NK-92 treated with Interleukin-12 subunit alpha and Interleukin-12 subunit beta, amount 100 ng/mL, for 24 hours (cell line): Measurements from ENCODE around the gene PRKAG2.

Experiments used
- DNase-seq: peaks from one replicate; lab custom pipeline; 2025; lab: John Stamatoyannopoulos, UW

PRKAG2 gene

DNA sequence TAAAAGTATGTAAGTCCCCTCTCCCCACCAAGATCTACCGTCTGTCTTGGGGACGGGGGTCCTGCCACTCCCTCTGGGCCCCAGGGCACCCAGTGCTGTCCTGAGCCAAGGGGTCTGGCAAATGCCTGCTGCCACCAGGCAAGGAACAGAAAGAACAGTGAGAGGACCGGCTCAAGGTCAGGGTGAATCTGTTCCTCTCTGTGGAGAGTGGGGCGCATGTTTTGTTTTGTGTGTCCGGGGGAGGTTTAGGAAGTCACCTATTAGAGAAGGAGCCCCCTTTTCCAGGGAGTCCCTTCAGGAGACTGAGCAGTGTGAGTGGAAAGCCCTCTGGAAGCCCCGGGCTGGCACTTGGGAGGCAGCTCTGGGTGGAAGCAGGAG, 198.7 kb downstream of the PRKAG2 start:
- no peak for DNase-seq

GRCh38 chr7:151677581-151678226, 199.2 kb downstream of the PRKAG2 start:
- DNase-seq: no peak

GRCh38 chr7:151676759-151677158, 200.2 kb downstream of the PRKAG2 start:
- no peak for DNase-seq

- no peak for DNase-seq
These were observed 201.6 kb downstream of the PRKAG2 start for GRCh38 chr7:151675196-151675920.

- no peak for DNase-seq
These were observed 202.6 kb downstream of the PRKAG2 start for GRCh38 chr7:151674161-151674920.

GRCh38 chr7:151673216-151673615, 203.7 kb downstream of the PRKAG2 start:
- no peak for DNase-seq

DNA sequence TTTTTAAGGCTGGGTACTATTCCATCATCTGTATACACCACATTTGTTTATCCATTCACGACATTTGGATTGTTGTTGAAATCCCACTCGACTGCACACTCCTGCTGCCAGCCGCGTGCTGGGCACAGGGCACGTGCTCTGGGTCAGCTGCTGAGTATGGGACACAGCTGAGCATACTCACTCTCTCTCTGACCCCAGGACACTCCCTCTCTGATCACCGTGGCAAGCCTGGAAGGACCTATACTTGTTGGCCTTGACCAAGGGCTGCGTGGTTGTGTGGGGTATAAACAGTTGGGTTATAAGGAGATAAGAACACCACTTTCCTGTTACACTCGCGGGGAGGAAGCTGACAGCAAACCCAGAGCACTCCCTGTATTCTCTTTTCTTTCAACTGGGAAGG, 204.2 kb downstream of the PRKAG2 start:
- DNase-seq: no peak

GRCh38 chr7:151671514-151671913, 205.4 kb downstream of the PRKAG2 start:
- DNase-seq: no peak

DNA sequence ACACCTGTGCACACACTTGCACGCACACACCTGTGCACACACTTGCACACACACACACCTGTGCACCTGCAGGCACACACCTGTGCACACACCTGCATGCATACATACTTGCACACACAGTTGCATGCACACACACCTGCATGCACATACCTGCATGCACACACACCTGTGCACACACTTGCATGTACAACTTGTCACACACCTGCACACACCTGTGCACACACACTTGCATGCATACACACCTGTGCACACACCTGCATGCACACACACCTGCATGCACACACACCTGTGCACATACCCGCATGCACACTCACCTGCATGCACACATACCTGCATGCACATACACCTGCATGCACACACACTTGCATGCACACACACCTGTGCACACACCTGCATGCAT, 207.2 kb downstream of the PRKAG2 start:
- DNase-seq: no peak

DNA sequence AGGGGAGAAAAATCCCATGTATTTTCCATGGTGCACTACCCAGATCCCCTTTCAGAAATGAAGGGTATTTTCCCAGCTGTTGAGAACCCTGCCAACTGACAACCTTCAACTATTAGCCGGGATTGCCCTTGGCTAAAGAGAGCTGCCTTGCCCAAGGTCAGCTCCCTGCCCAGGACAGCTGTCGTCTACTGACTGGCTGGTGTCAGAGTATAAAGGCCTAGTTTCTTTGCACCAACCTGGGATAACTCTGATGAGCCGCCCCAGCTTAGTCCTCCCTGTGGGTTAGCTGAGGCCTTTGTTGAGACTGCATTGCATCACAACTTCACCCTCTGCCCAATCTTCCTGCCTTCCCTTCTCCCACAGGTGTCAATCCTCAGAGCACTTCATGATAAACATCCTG, 210.0 kb downstream of the PRKAG2 start:
- DNase-seq: no peak

DNA sequence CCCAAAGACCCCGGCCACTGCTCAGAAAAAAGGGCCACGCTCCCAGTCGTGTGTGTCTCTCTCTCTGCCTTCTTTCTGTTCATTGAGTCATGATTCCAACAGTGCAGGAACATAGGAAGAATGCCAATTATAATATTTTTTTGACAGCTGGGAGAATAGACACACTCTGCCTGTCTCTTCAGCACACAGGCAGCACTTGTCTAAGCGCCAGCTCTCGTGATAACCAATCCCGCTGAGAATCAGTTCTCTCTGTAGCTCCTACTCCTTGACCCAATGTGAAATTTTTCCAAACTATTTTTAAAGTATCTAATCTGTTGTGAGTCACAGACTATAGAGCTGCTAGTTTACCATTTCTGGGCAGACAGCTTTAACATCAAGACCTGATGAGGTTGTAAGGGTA, 211.5 kb downstream of the PRKAG2 start:
- no peak for DNase-seq

- DNase-seq: no peak
These were observed 212.6 kb downstream of the PRKAG2 start for GRCh38 chr7:151664268-151664667.

DNA sequence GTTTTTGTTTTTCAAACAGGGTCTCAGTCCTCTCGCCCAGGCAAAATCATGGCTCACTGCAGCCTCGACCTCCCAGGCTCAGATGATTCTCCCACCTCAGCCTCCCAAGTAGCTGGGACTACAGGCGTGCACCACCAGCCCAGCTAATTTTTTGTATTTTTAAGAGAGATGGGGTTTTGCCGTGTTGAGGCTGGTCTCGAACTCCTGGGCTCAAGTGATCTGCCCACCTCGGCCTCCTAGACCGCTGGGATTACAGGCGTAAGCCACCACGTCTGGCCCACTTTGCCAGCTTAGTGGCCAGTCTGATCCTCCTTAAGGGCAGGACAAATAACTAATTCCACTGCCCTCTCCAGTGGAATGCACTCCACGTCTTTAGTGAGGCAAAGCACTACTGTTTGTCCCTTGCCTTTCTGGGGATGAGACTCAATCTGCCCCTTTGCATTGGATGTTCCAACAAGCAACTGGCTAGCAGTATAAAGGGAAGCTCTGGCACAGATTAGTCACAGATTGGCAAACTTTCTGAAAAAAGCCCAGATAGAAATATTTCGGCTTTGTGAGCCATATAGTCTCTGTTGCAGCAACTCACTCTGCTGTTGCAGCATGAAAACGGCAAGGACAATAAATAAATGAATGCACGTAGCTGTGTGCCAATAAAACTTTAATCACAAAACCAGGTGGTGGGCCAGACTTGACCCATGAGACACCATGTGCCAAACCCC, 213.4 kb downstream of the PRKAG2 start:
- DNase-seq: no peak

DNA sequence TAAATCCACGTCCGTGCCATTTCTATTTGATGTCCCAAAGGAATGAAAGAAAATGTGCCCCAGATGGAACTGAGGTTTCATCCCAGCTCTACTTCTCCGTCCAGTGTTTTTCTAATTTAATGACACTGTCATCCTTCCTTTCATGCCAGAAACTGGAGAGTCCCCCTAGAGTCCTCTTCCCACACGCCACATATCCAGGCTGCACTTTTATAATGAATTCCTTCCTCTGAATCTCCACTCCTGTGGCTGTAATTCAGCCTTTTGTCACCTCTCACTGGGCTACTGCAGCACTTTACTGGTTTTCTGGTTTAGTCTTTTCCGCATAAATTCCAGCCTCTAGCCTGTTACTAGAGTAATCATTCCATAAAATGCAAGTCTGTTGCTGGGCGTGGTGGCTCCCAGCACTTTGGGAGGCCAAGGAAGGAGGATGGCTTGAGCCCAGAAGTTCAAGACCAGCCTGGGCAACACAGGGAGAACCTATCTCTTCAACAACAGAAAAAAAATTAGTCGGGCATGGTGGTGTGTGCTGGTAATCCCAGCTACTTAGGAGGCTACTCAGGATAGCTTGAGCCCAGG, 214.6 kb downstream of the PRKAG2 start:
- DNase-seq: no peak

GRCh38 chr7:151661587-151661986, 215.3 kb downstream of the PRKAG2 start:
- DNase-seq: no peak

DNA sequence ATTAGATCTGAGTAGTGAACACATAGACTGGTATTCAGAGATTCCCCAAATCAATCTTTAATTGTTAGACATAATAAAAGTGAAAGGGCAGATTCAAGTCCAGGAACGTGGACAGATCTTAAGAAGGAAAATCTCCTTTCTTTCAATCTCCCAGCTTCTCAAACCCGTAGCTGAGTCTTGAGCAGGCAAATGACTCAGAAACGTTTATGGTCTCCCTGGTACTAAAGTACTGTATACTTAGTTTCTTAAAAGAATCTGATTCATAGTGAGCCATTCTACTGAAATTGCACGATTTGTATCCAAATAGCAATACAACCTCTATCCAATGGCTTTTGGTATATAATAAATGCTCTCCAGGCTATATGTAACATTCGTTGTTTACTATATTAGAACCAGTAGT, 216.8 kb downstream of the PRKAG2 start:
- DNase-seq: no peak

DNA sequence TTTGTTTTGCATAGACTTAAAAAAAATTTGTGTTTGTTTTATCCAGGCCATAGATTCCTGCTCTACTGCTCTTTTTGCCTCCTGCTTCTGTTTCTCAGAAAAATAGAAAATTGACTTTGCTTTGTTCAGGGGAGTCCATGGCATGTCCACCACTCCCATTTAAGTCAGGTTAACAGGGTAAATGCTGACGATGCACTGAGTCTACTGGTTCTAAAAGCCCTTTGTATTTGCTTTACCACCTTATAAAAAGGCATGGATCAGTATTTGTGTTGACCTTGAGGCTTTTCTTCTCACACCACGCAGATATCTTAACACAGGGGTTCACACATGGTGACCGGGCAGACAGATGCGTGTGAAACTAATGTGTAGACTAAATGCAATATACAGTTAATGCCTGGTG, 217.7 kb downstream of the PRKAG2 start:
- DNase-seq: no peak

DNA sequence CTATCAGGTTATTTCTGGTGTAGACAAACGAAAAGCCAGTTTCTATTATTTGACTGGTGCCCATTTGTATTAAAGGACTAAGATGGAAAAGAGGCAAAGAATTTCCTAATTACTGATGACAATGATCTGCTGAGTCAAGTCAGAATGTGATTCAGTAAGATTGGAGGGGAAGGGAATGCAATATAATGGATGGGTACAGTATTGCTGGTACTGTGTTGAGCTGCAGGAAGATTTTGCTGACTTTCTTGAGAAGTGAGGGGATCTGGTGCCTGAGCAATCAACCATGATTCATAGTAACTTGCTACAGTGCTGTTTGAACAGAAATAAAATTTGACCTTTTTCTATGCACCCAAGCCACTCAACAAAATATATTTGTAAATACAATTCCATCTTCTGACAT, 218.1 kb downstream of the PRKAG2 start:
- no peak for DNase-seq

DNA sequence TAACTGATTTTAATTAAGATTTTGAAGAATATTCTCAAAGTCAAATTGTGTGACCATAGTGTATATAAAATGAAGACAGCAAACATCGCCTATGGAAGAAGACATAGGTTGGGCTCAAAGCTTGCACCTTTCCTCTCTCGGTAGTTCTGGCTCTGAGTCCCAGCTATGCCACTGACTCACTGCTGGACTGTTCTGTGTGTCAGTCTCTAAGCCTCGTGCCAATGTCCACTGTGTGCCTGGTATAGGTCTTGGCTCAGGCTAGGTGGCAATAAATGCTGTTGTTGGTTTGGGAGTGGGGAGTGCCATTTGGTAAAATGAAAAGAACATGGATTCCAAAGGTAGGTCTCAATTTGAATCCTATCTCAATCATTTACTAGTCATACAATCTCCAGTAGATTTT, 219.7 kb downstream of the PRKAG2 start:
- no peak for DNase-seq

DNA sequence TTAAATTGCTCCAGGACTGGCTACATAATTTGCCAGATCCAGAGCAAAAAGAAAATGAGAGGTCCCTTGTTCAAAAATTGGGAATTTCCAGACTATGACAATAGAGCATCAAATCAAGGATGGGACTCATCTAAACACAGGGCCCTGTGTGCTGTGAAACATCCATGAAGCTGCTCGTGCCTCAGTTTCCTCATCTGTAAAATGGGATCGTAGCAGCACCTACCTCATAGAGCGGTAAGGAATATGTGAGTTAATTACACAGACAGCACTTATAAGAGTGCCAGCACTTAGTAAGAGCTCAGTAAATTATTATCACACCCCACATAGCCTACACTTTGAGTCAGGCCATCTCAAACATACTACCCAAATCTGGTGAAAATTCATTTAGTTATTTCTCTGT, 221.4 kb downstream of the PRKAG2 start:
- no peak for DNase-seq

DNA sequence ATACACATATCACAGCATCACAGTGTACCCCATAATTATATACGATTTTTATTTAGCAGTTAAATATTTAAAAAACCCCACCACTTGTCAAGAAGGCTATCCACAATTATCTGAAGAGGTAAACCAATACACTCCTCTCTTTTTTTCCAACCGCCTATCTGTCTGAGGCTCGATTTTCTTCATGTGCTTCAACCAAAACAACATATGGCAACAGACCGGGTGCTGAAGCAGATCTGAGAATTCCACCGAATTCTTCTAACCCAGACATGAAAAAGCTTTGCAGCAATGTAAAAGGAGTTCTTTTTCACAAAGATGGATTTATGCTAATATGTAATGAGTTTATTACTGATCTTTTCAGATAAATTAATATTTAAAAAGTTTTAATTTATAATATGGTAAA, 224.8 kb downstream of the PRKAG2 start:
- DNase-seq: no peak

- no peak for DNase-seq
These were observed 226.8 kb downstream of the PRKAG2 start for GRCh38 chr7:151650161-151650560.
